Suprapubic skin (tissue), 4 donors: Measurements from ENCODE around the gene CFAP100. TPM values are rescaled to one million over a fixed set of nuclear protein-coding genes. Genes with fewer than 3 reads are reported as not detected.

Experiments used
- DNase-seq, 2 donors: peaks; one replicate each; pipeline ENCODE4 v3.0.0-alpha.2; 2019; ENCODE audit warnings: low spot score in 2 of 2
- H3K27ac ChIP-seq: fragments of 200-600 bp; sonication (generic); one replicate; pipeline ENCODE4 v1.5.1; 2019
- H3K27me3 ChIP-seq: fragments of 200-600 bp; sonication (generic); one replicate; pipeline ENCODE4 v1.5.1; 2019
- H3K36me3 ChIP-seq: fragments of 200-600 bp; sonication (generic); one replicate; pipeline ENCODE4 v1.5.1; 2019
- H3K4me1 ChIP-seq: fragments of 200-600 bp; sonication (generic); one replicate; pipeline ENCODE4 v1.5.1; 2019
- H3K4me3 ChIP-seq: fragments of 200-600 bp; sonication (generic); one replicate; pipeline ENCODE4 v1.5.1; 2019; ENCODE audit warnings: mild to moderate bottlenecking
- H3K9me3 ChIP-seq: fragments of 200-600 bp; sonication (generic); one replicate; pipeline ENCODE4 v1.5.1; 2019
- EP300 ChIP-seq: sonication (generic); formaldehyde crosslinking; IDR thresholded peaks from one replicate; pipeline ENCODE4 v1.6.1; 2017; ENCODE audit warnings: antibody characterized with exemption
- POLR2A ChIP-seq, 2 donors: fragments of 450-650 bp; IDR thresholded peaks; one replicate each; pipeline ENCODE4 v1.6.1; 2017; ENCODE audit warnings: antibody characterized with exemption in 2 of 2, mild to moderate bottlenecking in 2 of 2, moderate library complexity in 2 of 2
- POLR2AphosphoS5 ChIP-seq, 3 donors: sonication (generic); formaldehyde crosslinking; IDR thresholded peaks; one replicate each; pipeline ENCODE4 v1.6.1; 2017; ENCODE audit warnings: antibody characterized with exemption in 3 of 3
- WGBS: methylation state at CpG from one replicate; pipeline ENCODE4 v1.1.5; 2018; 5-methylcytosine and 5-hydroxymethylcytosine counted together
- total RNA-seq, 4 donors: library from RNA; depleted of rRNA; stranded (reverse); fragments of >200 nt; gene quantifications; one replicate each; pipeline ENCODE4 v1.1.0, GENCODE V29; 2016
- TF ChIP-seq, protein P1 (sequence below), 2 donors: fragments of 200-600 bp in 1 of 2; fragments of 450-650 bp in 1 of 2; sonication (generic) in 1 of 2; IDR thresholded peaks; one replicate each; pipeline ENCODE4 v1.5.1; 2016 to 2019; ENCODE audit warnings: antibody characterized with exemption in 2 of 2, mild to moderate bottlenecking in 1 of 2, moderate library complexity in 1 of 2

CFAP100 gene
- total RNA-seq, 4 donors from 2014 or later, result not detected

- 93% methylated on average over 8 of the region's 9 CpGs for WGBS
- Histone ChIP-seq H3K36me3 (no peaks in the 10 kb centered on the region), H3K27me3 (peaks cover 16% of the 10 kb centered on the region), H3K4me3 (no peak overlapping the region), H3K4me1 (no peaks in the 10 kb centered on the region), H3K9me3 (no peaks in the 10 kb centered on the region), H3K27ac (no peak overlapping the region)
- TF ChIP-seq POLR2AphosphoS5 (IDR thresholded peaks at IDR 0.05) (no peak), POLR2A (IDR thresholded peaks at IDR 0.05) (no peak), EP300 (no peak)
- TF ChIP-seq, protein P1, sequence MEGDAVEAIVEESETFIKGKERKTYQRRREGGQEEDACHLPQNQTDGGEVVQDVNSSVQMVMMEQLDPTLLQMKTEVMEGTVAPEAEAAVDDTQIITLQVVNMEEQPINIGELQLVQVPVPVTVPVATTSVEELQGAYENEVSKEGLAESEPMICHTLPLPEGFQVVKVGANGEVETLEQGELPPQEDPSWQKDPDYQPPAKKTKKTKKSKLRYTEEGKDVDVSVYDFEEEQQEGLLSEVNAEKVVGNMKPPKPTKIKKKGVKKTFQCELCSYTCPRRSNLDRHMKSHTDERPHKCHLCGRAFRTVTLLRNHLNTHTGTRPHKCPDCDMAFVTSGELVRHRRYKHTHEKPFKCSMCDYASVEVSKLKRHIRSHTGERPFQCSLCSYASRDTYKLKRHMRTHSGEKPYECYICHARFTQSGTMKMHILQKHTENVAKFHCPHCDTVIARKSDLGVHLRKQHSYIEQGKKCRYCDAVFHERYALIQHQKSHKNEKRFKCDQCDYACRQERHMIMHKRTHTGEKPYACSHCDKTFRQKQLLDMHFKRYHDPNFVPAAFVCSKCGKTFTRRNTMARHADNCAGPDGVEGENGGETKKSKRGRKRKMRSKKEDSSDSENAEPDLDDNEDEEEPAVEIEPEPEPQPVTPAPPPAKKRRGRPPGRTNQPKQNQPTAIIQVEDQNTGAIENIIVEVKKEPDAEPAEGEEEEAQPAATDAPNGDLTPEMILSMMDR (IDR thresholded peaks at IDR 0.05), result no peak
- DNase-seq, result peak in 1 of 2 donors; percentile 37
Observed at GRCh38 chr3:126364130-126364695, 30.5 kb upstream of the CFAP100 start.

DNA sequence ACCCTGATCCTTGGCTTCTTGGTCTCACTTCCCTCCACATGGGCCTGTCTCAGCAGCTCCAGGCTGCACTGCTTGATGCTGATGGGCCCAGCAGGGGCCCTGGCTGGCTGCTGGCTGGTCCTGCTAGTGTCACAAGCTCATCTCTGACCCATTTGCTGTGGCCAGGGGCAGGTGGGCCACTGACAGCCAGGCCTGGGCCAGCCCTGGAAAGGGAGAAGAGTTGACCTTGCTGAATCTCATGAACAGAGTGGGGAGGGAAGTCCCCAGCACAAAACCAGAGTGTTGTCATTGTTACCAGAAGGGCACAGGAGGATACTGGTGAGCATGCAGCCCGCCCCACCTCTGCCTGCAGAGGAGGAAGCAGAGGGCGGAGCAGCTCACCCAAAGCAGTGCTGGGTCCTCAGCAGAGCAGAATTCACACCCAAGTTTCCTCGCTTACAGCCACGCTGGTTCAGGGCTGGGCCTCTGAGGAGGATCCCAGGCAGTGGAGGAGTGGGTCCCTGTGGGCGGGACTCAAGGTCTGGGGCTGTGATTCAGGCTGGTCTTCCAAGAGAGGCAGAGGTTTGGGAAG is 29.9 kb upstream of the CFAP100 start:
- WGBS, result 83% methylated on average over 2 of the region's 5 CpGs
- H3K36me3 ChIP-seq, result no peaks in the 10 kb centered on the region
- no peak for TF ChIP-seq EP300
- TF ChIP-seq, protein P1 (IDR thresholded peaks at IDR 0.05), result no peak
- no peak for TF ChIP-seq POLR2A (IDR thresholded peaks at IDR 0.05)
- TF ChIP-seq POLR2AphosphoS5 (IDR thresholded peaks at IDR 0.05), result no peak
- peak in 1 of 2 donors; percentile 48 for DNase-seq
- no peak overlapping the region for H3K4me3 ChIP-seq
- H3K27me3 ChIP-seq, result peaks cover 14% of the 10 kb centered on the region
- H3K9me3 ChIP-seq, result no peaks in the 10 kb centered on the region
- H3K4me1 ChIP-seq, result no peaks in the 10 kb centered on the region
- no peak overlapping the region for H3K27ac ChIP-seq

DNA sequence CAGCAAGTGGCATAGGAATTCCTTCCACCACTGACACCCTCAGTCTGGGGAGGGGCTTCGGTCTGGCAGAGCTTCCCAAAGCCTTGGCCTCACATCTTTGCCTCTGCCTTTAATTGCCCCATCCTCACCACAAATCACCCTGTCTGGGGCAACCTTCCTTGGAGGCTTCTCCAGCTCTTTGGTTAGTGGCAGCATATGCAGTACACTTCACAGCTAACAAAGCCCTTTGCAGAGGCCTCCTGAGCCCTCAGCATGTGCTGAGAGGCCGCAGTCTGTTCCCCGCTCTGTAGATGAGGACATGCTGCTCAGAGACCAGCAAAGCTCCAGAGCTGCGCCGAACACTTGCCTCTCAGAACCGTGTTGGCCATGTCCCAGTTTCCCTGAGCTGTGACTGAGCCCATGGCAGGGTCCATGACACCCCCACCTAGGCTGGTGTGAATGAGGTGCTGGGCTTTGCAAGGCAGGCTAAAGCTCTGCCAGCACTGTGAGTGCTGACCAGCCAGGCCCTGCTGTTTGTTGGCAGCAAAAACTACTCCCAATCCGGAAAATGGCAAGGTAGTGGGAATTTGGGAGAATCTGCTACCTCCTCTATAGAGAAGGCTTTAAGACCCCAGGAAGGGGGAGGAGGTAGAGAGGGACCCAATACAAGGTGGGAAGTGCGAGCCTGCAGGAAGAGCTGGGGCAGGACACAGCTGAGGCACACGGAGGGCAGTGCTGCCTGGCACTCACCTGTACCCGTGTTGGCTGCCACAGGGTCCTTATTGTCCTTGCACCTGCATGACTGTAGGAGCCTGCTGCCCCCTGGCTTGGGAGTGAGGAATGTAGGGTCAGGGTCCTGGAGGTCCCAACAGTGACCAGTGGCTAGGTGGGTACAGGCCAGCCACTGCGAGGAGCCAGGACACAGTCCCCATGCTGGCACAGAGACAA is 29.1 kb upstream of the CFAP100 start:
- H3K36me3 ChIP-seq, result no peaks in the 10 kb centered on the region
- no peak overlapping the region for H3K4me3 ChIP-seq
- H3K27ac ChIP-seq, result no peak overlapping the region
- whole genome bisulfite sequencing, result 90% methylated on average over 8 of the region's 11 CpGs
- no peaks in the 10 kb centered on the region for H3K9me3 ChIP-seq
- no peaks in the 10 kb centered on the region for H3K4me1 ChIP-seq
- TF ChIP-seq POLR2A (IDR thresholded peaks at IDR 0.05) (no peak), POLR2AphosphoS5 (IDR thresholded peaks at IDR 0.05) (no peak), EP300 (no peak)
- TF ChIP-seq, protein P1 (IDR thresholded peaks at IDR 0.05), result no peak
- peaks cover 6% of the 10 kb centered on the region for H3K27me3 ChIP-seq
- peak in 1 of 2 donors; percentile 21 for DNase-seq

DNA sequence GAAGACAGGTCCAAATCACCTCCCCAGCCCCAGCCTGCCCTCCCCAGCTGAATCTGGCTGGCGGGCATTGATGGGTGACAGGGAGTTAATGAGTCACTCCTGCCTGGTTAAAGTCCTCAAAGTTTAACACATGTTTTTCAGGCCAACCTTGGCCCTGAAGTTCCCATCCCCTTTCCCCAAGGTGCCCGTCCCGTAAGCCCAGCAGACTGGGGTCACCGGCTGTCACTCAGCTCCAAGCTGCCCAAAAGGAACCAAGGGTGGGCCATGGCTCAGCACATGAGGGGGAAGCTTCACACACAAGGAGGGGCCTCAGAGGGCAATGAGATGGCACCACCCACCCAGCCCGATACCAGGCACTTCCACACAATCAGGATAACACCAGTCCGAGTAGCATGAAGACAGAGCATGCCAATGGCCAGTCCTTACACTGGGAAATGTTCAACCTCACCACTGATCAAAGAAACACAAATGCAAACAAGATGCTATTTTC is 27.3 kb upstream of the CFAP100 start:
- peak in 1 of 2 donors; percentile 37 for DNase-seq
- H3K4me3 ChIP-seq, result no peak overlapping the region
- no peaks in the 10 kb centered on the region for H3K36me3 ChIP-seq
- H3K27ac ChIP-seq, result no peak overlapping the region
- WGBS, result 94% methylated on average over 6 of the region's 6 CpGs
- peaks cover 4% of the 10 kb centered on the region for H3K27me3 ChIP-seq
- H3K9me3 ChIP-seq, result no peaks in the 10 kb centered on the region
- no peak for TF ChIP-seq EP300
- no peak for TF ChIP-seq POLR2AphosphoS5 (IDR thresholded peaks at IDR 0.05)
- no peak for TF ChIP-seq POLR2A (IDR thresholded peaks at IDR 0.05)
- TF ChIP-seq, protein P1 (IDR thresholded peaks at IDR 0.05), result no peak
- H3K4me1 ChIP-seq, result no peaks in the 10 kb centered on the region

- no peak for DNase-seq
- Histone ChIP-seq H3K36me3 (no peaks in the 10 kb centered on the region), H3K27me3 (peaks cover 4% of the 10 kb centered on the region), H3K9me3 (no peaks in the 10 kb centered on the region), H3K4me3 (no peak overlapping the region), H3K4me1 (peaks cover 2% of the 10 kb centered on the region), H3K27ac (no peak overlapping the region)
- 80% methylated on average over 2 of the region's 2 CpGs for WGBS
- TF ChIP-seq POLR2A (IDR thresholded peaks at IDR 0.05) (no peak), POLR2AphosphoS5 (IDR thresholded peaks at IDR 0.05) (no peak), EP300 (no peak)
- TF ChIP-seq, protein P1 (IDR thresholded peaks at IDR 0.05), result no peak
Observed at GRCh38 chr3:126369490-126369889, 25.2 kb upstream of the CFAP100 start.
